Esophagus squamous epithelium (tissue), 5 donors: ENCODE measurements around the gene NUP35. TPM values are rescaled to one million over a fixed set of nuclear protein-coding genes. Genes with fewer than 3 reads are reported as not detected.
A peak's percentile ranks its signal among the peaks of the same experiment; 100 is the strongest.

ENCODE experiments used
- DNase-seq: peaks from one replicate; lab custom pipeline; 2025; lab: John Stamatoyannopoulos, UW
- H3K27ac ChIP-seq, 4 donors: fragments of 200-600 bp; sonication (generic); one replicate each; pipeline ENCODE4 v1.5.1; 2016 to 2019; ENCODE audit warnings: mild to moderate bottlenecking in 1 of 4
- H3K27me3 ChIP-seq, 4 donors: fragments of 200-600 bp; sonication (generic); 1 replicate in 3 of 4; 2 replicates in 1 of 4; pipeline versions ENCODE4 v1.5.1 to v1.6.0; 2017 to 2021; ENCODE audit warnings: antibody characterized with exemption in 1 of 4
- H3K36me3 ChIP-seq, 3 donors: fragments of 200-600 bp; sonication (generic); one replicate each; pipeline ENCODE4 v1.5.1; 2016 to 2019
- H3K4me1 ChIP-seq, 3 donors: fragments of 200-600 bp; sonication (generic); one replicate each; pipeline ENCODE4 v1.5.1; 2017 to 2019
- H3K4me3 ChIP-seq, 4 donors: fragments of 200-600 bp; sonication (generic); 1 replicate in 3 of 4; 2 replicates in 1 of 4; pipeline ENCODE4 v1.5.1; 2016 to 2019; ENCODE audit warnings: mild to moderate bottlenecking in 2 of 4, moderate library complexity in 1 of 4
- H3K9me3 ChIP-seq, 3 donors: fragments of 200-600 bp; sonication (generic); one replicate each; pipeline ENCODE4 v1.5.1; 2016 to 2019
- POLR2A ChIP-seq, 4 donors: fragments of 450-650 bp; IDR thresholded peaks; one replicate each; pipeline ENCODE4 v1.6.1; 2017; ENCODE audit warnings: antibody characterized with exemption in 4 of 4, mild to moderate bottlenecking in 4 of 4, moderate library complexity in 3 of 4
- WGBS, 2 donors: methylation state at CpG; one replicate each; pipeline ENCODE4 v1.1.5; 2018; 5-methylcytosine and 5-hydroxymethylcytosine counted together
- intact Hi-C: fragments of 100-400 bp; cut with DNase I; formaldehyde crosslinking; loops from one replicate; pipeline ENCODE4 v1.15.0; 2022
- total RNA-seq, 4 donors: library from RNA; depleted of rRNA; stranded (reverse); fragments of >200 nt; gene quantifications; one replicate each; pipeline ENCODE4 v1.1.0, GENCODE V29; 2016
- TF ChIP-seq, protein P1 (sequence below), 6 experiments: fragments of 450-650 bp in 4 of 6; fragments of 200-600 bp in 2 of 6; sonication (generic) in 2 of 6; IDR thresholded peaks; one replicate each; pipeline ENCODE4 v1.5.1; 2016 to 2019; ENCODE audit warnings: antibody characterized with exemption in 6 of 6, mild to moderate bottlenecking in 4 of 6, moderate library complexity in 4 of 6
- donor health status: DM: yes; HTN: yes; CAD: no.

NUP35 gene, protein sequence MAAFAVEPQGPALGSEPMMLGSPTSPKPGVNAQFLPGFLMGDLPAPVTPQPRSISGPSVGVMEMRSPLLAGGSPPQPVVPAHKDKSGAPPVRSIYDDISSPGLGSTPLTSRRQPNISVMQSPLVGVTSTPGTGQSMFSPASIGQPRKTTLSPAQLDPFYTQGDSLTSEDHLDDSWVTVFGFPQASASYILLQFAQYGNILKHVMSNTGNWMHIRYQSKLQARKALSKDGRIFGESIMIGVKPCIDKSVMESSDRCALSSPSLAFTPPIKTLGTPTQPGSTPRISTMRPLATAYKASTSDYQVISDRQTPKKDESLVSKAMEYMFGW
- 10 to 100 TPM in 3 of 4 donors, 1 to 10 TPM in 1; 7.8 to 25.4 (median 15.6) TPM for total RNA-seq

DNA sequence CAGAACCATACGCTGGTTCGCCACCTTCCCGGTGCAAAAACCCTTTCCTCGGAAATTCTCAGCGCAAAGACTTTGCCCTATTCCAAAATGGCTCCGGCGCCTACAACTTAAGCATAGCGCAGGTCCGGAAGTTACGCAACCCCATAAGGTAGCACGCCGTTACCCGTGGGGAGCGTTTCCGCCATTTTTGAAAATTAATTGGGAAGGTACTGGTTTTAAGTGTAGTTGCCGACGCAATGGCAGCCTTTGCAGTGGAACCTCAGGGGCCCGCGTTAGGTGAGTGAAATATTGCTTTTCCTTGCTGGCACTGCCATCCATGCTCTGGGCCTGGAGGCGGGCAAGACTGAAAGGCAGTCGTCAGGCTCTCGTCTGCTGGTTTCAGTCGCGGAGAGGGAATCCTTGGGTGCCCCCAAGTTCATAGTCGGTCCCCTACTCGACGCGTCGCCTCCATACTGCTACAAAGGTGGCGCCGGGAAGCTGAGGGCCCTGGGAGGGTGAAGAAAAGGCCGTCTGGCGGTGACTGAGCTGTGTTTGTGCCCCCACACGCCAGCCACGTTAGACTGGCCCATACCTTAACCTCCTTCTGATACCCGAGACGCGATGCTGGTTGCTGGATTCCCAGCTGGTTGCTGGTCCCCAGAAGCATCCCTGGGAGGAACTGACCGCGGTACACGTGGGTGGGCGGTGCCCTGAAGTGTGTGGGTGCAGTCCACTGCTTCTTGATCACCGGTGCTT lies at the start of gene NUP35:
Gene NUP35 (plus strand): TSS at position 222 of the 735 bp plus-strand sequence. CDS start 15 bp downstream, at position 237.
- Histone ChIP-seq H3K9me3 (no peaks in the 10 kb centered on the region), H3K27ac (peak within 1 kb of the TSS; percentile 85 to 95 (median 94)), H3K36me3 (peaks cover 0 to 9% (median 0%) of the 10 kb centered on the region in 3 donors), H3K27me3 (no peaks in the 10 kb centered on the region), H3K4me3 (peak within 1 kb of the TSS; percentile 58 to 96 (median 82)), H3K4me1 (peaks cover 8 to 28% (median 11%) of the 10 kb centered on the region in 3 donors)
- peak; percentile 13 for DNase-seq
- intact Hi-C loops = no loop called here
- 0% methylated on average over 20 to 24 of the region's 43 CpGs for WGBS, 2 donors
- TF ChIP-seq POLR2A (IDR thresholded peaks at IDR 0.05) = peak in 2 of 4 donors; percentile 10 to 32
- TF ChIP-seq, protein P1, sequence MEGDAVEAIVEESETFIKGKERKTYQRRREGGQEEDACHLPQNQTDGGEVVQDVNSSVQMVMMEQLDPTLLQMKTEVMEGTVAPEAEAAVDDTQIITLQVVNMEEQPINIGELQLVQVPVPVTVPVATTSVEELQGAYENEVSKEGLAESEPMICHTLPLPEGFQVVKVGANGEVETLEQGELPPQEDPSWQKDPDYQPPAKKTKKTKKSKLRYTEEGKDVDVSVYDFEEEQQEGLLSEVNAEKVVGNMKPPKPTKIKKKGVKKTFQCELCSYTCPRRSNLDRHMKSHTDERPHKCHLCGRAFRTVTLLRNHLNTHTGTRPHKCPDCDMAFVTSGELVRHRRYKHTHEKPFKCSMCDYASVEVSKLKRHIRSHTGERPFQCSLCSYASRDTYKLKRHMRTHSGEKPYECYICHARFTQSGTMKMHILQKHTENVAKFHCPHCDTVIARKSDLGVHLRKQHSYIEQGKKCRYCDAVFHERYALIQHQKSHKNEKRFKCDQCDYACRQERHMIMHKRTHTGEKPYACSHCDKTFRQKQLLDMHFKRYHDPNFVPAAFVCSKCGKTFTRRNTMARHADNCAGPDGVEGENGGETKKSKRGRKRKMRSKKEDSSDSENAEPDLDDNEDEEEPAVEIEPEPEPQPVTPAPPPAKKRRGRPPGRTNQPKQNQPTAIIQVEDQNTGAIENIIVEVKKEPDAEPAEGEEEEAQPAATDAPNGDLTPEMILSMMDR (IDR thresholded peaks at IDR 0.05) = no peak

DNA sequence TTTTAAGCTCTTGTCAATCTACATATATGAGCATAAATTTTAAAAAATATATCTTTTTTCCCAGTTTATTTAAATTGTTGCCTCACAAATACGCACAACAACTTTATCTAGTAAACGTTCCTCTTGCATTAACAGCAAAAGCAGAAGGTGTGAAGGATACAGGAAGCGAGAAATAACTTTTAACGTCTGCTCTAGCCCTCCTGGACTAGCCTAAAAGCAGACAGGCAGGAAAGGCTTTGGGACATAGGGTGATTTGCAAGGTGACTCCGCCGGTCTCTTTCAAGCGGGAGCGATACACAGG lies 46.1 kb upstream of the NUP35 start:
- no peaks in the 10 kb centered on the region for H3K27me3 ChIP-seq
- WGBS, 2 donors = 2 to 5% methylated on average over 8 of the region's 8 CpGs
- H3K4me3 ChIP-seq = peak overlapping the region; percentile 38 to 80 (median 58)
- H3K27ac ChIP-seq = peak overlapping the region; percentile 64 to 89 (median 86)
- intact Hi-C loops = no loop called here
- DNase-seq = no peak
- peaks cover 0 to 25% (median 4%) of the 10 kb centered on the region in 3 donors for H3K4me1 ChIP-seq
- no peak for TF ChIP-seq POLR2A (IDR thresholded peaks at IDR 0.05)
- TF ChIP-seq, protein P1 (IDR thresholded peaks at IDR 0.05) = no peak
- H3K9me3 ChIP-seq = no peaks in the 10 kb centered on the region
- no peaks in the 10 kb centered on the region for H3K36me3 ChIP-seq

DNA sequence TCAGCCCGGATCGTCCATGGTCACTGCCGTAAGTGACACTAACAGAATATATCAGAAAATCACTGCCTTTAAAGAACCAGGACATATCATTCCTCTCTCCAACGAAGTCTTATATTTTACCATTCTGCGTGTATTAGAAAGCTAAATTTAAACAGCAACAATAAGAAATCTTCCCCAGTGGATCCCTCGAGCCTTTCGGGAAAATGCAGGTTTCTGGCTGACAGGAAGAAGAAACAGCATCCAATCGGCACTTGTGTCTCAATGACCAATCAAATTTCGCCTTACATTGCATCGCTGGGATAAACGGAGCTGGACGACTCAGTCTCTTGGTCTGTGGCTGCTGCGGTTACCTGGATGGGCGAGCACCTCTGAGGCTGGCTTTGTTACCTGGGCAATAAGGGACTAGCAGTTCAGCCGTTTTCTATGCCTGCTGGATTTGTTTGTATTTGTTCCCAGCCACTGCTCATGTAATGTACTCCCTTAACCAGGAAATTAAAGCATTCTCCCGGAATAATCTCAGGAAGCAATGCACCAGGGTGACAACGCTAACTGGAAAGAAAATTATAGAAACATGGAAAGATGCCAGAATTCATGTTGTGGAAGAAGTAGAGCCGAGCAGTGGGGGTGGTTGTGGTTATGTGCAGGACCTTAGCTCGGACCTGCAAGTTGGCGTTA lies 45.6 kb upstream of the NUP35 start, which contains the start of gene DUSP19:
Gene DUSP19 (plus strand): TSS at position 284 of the 675 bp plus-strand sequence. CDS start 187 bp downstream, at position 471.
- Histone ChIP-seq H3K4me3 (peak within 1 kb of the TSS; percentile 38 to 80 (median 58)), H3K9me3 (no peaks in the 10 kb centered on the region), H3K36me3 (no peaks in the 10 kb centered on the region), H3K27me3 (no peaks in the 10 kb centered on the region), H3K4me1 (peaks cover 0 to 25% (median 4%) of the 10 kb centered on the region in 3 donors), H3K27ac (peak within 1 kb of the TSS; percentile 64 to 89 (median 86))
- intact Hi-C loops = no loop called here
- WGBS, 2 donors = 0 to 2% methylated on average over 20 of the region's 20 CpGs
- peak in 2 of 4 donors; percentile 65 to 69 for TF ChIP-seq POLR2A (IDR thresholded peaks at IDR 0.05)
- TF ChIP-seq, protein P1 (IDR thresholded peaks at IDR 0.05) = no peak
- no peak for DNase-seq

DNA sequence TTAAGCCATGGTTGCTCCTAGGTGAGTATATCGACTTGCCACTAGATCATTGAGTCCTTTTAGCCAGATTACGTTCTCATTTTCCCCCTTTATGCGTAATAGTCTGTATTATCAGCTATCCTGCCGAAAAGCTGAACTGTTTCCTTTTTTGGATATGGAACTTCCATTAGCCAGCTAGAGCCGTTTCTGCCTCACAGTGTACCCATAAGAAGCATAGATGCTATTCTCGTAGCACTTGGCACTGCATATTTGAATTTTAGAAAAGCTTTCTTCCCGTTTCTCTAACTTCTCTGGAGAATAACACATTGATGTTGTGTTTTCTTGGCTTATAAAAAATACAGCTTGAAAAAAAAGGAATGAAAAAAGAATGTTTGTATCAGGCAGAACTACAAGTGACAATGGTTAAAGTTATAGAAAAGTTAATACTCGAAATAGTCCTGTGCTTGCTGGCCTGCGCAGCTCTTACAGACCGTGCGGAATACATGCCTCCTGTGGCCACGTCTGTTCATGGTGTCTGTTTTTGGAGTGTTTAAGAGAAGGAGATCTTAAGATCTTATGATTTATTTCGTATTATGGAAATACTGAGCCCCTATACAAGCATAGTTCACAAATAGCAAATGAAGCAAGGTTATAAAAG lies 45.0 kb upstream of the NUP35 start:
- 15 to 19% methylated on average over 13 of the region's 13 CpGs for WGBS, 2 donors
- H3K4me1 ChIP-seq = peaks cover 0 to 25% (median 4%) of the 10 kb centered on the region in 3 donors
- H3K4me3 ChIP-seq = peak overlapping the region; percentile 38 to 80 (median 58)
- no peaks in the 10 kb centered on the region for H3K36me3 ChIP-seq
- no peak for DNase-seq
- intact Hi-C loops = no loop called here
- no peaks in the 10 kb centered on the region for H3K9me3 ChIP-seq
- no peaks in the 10 kb centered on the region for H3K27me3 ChIP-seq
- TF ChIP-seq, protein P1 (IDR thresholded peaks at IDR 0.05) = no peak
- no peak for TF ChIP-seq POLR2A (IDR thresholded peaks at IDR 0.05)
- H3K27ac ChIP-seq = peak overlapping the region; percentile 64 to 89 (median 86)
